HEK293 (cell line): ENCODE results near the gene PDE10A.

Source experiments
- CTCF ChIA-PET: fragments of 350-600 bp; formaldehyde crosslinking; extraction: SDS; loops from one replicate; lab custom pipeline; 2021; ENCODE audit warnings: antibody characterized with exemption; lab: Yijun Ruan, JAX
- POLR2A ChIA-PET: fragments of 300-600 bp; formaldehyde crosslinking; extraction: SDS; loops from one replicate; lab custom pipeline; 2020; ENCODE audit warnings: antibody characterized with exemption, inconsistent platforms; lab: Yijun Ruan, JAX
- H3K27ac ChIP-seq: fragments of 200-500 bp; sonication (Bioruptor generic); 2 replicates; pipeline ENCODE4 v1.5.1; 2014; ENCODE audit warnings: low read depth, low read length, control low read depth, inconsistent platforms; ENCODE audit errors: extremely low read depth
- H3K36me3 ChIP-seq, 2 experiments: fragments of 200-500 bp in 1 of 2; sonication (Bioruptor generic) in 1 of 2; 1 replicate in 1 of 2; 2 replicates in 1 of 2; pipeline ENCODE4 v1.5.1; 2014 to 2017; ENCODE audit warnings: inconsistent platforms in 2 of 2, low read length in 2 of 2; ENCODE audit not compliant: control insufficient read depth in 2 of 2, insufficient read depth in 1 of 2
- H3K4me1 ChIP-seq: fragments of 200-500 bp; sonication (Bioruptor generic); 2 replicates; pipeline ENCODE4 v1.5.1; 2014; ENCODE audit warnings: mild to moderate bottlenecking, low read length, inconsistent platforms; ENCODE audit not compliant: control insufficient read depth, insufficient read depth
- H3K4me3 ChIP-seq: 2 replicates; pipeline ENCODE4 v1.5.1; 2011; ENCODE audit warnings: low read depth, mild to moderate bottlenecking, control low read depth, low read length, moderate library complexity
- H3K9me3 ChIP-seq: fragments of 200-500 bp; sonication (Bioruptor generic); 2 replicates; pipeline ENCODE4 v1.5.1; 2014; ENCODE audit warnings: low read depth, low read length, inconsistent platforms; ENCODE audit not compliant: control insufficient read depth, insufficient read depth
- BCL11B ChIP-seq: fragments of 450-650 bp; formaldehyde crosslinking; IDR thresholded peaks from 2 replicates; pipeline ENCODE4 v1.5.1; 2016; ENCODE audit warnings: low read depth, missing biosample characterization, missing genetic modification characterization
- HIC1 ChIP-seq: fragments of 450-650 bp; formaldehyde crosslinking; IDR thresholded peaks from 2 replicates; pipeline ENCODE4 v1.5.1; 2016; ENCODE audit warnings: missing biosample characterization, missing genetic modification characterization
- KLF1 ChIP-seq: fragments of 450-650 bp; formaldehyde crosslinking; IDR thresholded peaks from 2 replicates; pipeline ENCODE4 v1.5.1; 2016; ENCODE audit warnings: missing biosample characterization, missing genetic modification characterization
- SALL2 ChIP-seq: fragments of 450-650 bp; formaldehyde crosslinking; IDR thresholded peaks from 2 replicates; pipeline ENCODE4 v1.5.0; 2017; ENCODE audit warnings: missing biosample characterization, mild to moderate bottlenecking, missing genetic modification characterization, borderline replicate concordance
- SCRT1 ChIP-seq: fragments of 450-650 bp; formaldehyde crosslinking; IDR thresholded peaks from 2 replicates; pipeline ENCODE4 v1.5.1; 2016; ENCODE audit warnings: missing biosample characterization, missing genetic modification characterization, borderline replicate concordance
- WT1 ChIP-seq: fragments of 450-650 bp; formaldehyde crosslinking; IDR thresholded peaks from 2 replicates; pipeline ENCODE4 v1.5.1; 2016; ENCODE audit warnings: missing biosample characterization, missing genetic modification characterization
- ZBTB20 ChIP-seq: fragments of 450-650 bp; formaldehyde crosslinking; IDR thresholded peaks from 2 replicates; pipeline ENCODE4 v1.5.1; 2016; ENCODE audit warnings: missing biosample characterization, missing genetic modification characterization
- ZFHX2 ChIP-seq: fragments of 450-650 bp; formaldehyde crosslinking; conservative IDR thresholded peaks from 2 replicates; pipeline ENCODE4 v1.5.1; 2016; ENCODE audit warnings: missing biosample characterization, missing genetic modification characterization
- ZNF121 ChIP-seq: fragments of 450-650 bp; formaldehyde crosslinking; IDR thresholded peaks from 2 replicates; pipeline ENCODE4 v1.5.1; 2016; ENCODE audit warnings: missing biosample characterization, missing genetic modification characterization
- ZNF157 ChIP-seq: fragments of 450-650 bp; formaldehyde crosslinking; IDR thresholded peaks from 2 replicates; pipeline ENCODE4 v1.5.1; 2016; ENCODE audit warnings: missing biosample characterization, missing genetic modification characterization
- ZNF175 ChIP-seq: fragments of 450-650 bp; formaldehyde crosslinking; IDR thresholded peaks from 2 replicates; pipeline ENCODE4 v1.5.1; 2016; ENCODE audit warnings: missing biosample characterization, missing genetic modification characterization
- ZNF221 ChIP-seq: fragments of 450-650 bp; formaldehyde crosslinking; IDR thresholded peaks from 2 replicates; pipeline ENCODE4 v1.5.1; 2017; ENCODE audit warnings: missing biosample characterization, missing genetic modification characterization, borderline replicate concordance
- ZNF223 ChIP-seq: fragments of 450-650 bp; formaldehyde crosslinking; IDR thresholded peaks from 2 replicates; pipeline ENCODE4 v1.5.1; 2016; ENCODE audit warnings: missing biosample characterization, missing genetic modification characterization
- ZNF324 ChIP-seq: fragments of 450-650 bp; formaldehyde crosslinking; IDR thresholded peaks from 2 replicates; pipeline ENCODE4 v1.5.1; 2016; ENCODE audit warnings: missing biosample characterization, missing genetic modification characterization
- ZNF341 ChIP-seq: fragments of 450-650 bp; formaldehyde crosslinking; IDR thresholded peaks from 2 replicates; pipeline ENCODE4; 2016; ENCODE audit warnings: low read depth, missing biosample characterization, missing genetic modification characterization
- ZNF426 ChIP-seq: fragments of 450-650 bp; formaldehyde crosslinking; IDR thresholded peaks from 2 replicates; pipeline ENCODE4 v1.5.1; 2017; ENCODE audit warnings: missing biosample characterization, missing genetic modification characterization, mild to moderate bottlenecking, inconsistent platforms, moderate library complexity
- ZNF433 ChIP-seq: fragments of 450-650 bp; formaldehyde crosslinking; IDR thresholded peaks from 2 replicates; pipeline ENCODE4 v1.5.1; 2016; ENCODE audit warnings: missing biosample characterization, missing genetic modification characterization, low read depth
- ZNF488 ChIP-seq: fragments of 450-650 bp; formaldehyde crosslinking; IDR thresholded peaks from 2 replicates; pipeline ENCODE4 v1.5.1; 2016; ENCODE audit warnings: missing biosample characterization, missing genetic modification characterization
- ZNF549 ChIP-seq: fragments of 450-650 bp; IDR thresholded peaks from 2 replicates; pipeline ENCODE4 v1.5.1; 2018; ENCODE audit warnings: missing biosample characterization, missing genetic modification characterization, mild to moderate bottlenecking, inconsistent platforms, moderate library complexity
- ZNF600 ChIP-seq: fragments of 450-650 bp; formaldehyde crosslinking; IDR thresholded peaks from 2 replicates; pipeline ENCODE4 v1.5.1; 2016; ENCODE audit warnings: missing biosample characterization, missing genetic modification characterization
- ZNF626 ChIP-seq: fragments of 450-650 bp; sonication (Bioruptor Pico); formaldehyde crosslinking; IDR thresholded peaks from 2 replicates; pipeline ENCODE4 v1.5.1; 2018; ENCODE audit warnings: missing biosample characterization, missing genetic modification characterization, inconsistent platforms
- ZNF645 ChIP-seq: fragments of 450-650 bp; formaldehyde crosslinking; IDR thresholded peaks from 2 replicates; pipeline ENCODE4; 2016; ENCODE audit warnings: missing biosample characterization, missing genetic modification characterization
- ZNF692 ChIP-seq: fragments of 450-650 bp; formaldehyde crosslinking; IDR thresholded peaks from 2 replicates; pipeline ENCODE4 v1.5.1; 2016; ENCODE audit warnings: missing biosample characterization, missing genetic modification characterization
- ZNF776 ChIP-seq: fragments of 450-650 bp; formaldehyde crosslinking; IDR thresholded peaks from 2 replicates; pipeline ENCODE4 v1.5.0; 2017; ENCODE audit warnings: missing biosample characterization, missing genetic modification characterization, borderline replicate concordance
- ZNF777 ChIP-seq: fragments of 450-650 bp; formaldehyde crosslinking; IDR thresholded peaks from 2 replicates; pipeline ENCODE4 v1.5.1; 2017; ENCODE audit warnings: missing biosample characterization, missing genetic modification characterization, borderline replicate concordance

PDE10A gene

GRCh38 chr6:165579151-165579550 lies 83.9 kb downstream of the PDE10A start:
- H3K4me3 ChIP-seq: no peak overlapping the region
- TF ChIP-seq ZNF626 (tag by site-specific recombination) (no peak), ZFHX2 (tag by site-specific recombination) (no peak), ZNF549 (tag by site-specific recombination) (0 out of 2 replicates have a peak, but pooled peaks have one; percentile 15), ZNF488 (tag by site-specific recombination) (no peak), HIC1 (tag by site-specific recombination) (no peak), SALL2 (tag by site-specific recombination) (no peak)
- no peaks in the 10 kb centered on the region for H3K36me3 ChIP-seq
- no peak overlapping the region for H3K27ac ChIP-seq
- no peaks in the 10 kb centered on the region for H3K9me3 ChIP-seq
- CTCF ChIA-PET: no interaction called here
- POLR2A ChIA-PET: no interaction called here
- peaks cover 12% of the 10 kb centered on the region for H3K4me1 ChIP-seq

GRCh38 chr6:165577556-165577955 lies 85.5 kb downstream of the PDE10A start:
- H3K9me3 ChIP-seq: no peaks in the 10 kb centered on the region
- ChIA-PET CTCF (interaction anchor here (0.5 to 0.6 kb wide), 2 partner anchors 13 to 297 kb away, joined by 3 to 6 read pairs; no protein-coding TSS in a partner anchor), POLR2A (interaction anchor here (0.6 kb wide), 1 partner anchor 1761 kb away, joined by 6 read pairs; no protein-coding TSS in a partner anchor)
- H3K4me3 ChIP-seq: no peak overlapping the region
- no peaks in the 10 kb centered on the region for H3K36me3 ChIP-seq
- H3K27ac ChIP-seq: no peak overlapping the region
- H3K4me1 ChIP-seq: peaks cover 22% of the 10 kb centered on the region
- no peak for TF ChIP-seq ZNF433 (tag by site-specific recombination)
- TF ChIP-seq ZNF426 (tag by site-specific recombination): no peak
- TF ChIP-seq ZNF223 (tag by site-specific recombination): no peak

- no peak overlapping the region for H3K4me3 ChIP-seq
- H3K4me1 ChIP-seq: peaks cover 28% of the 10 kb centered on the region
- H3K9me3 ChIP-seq: no peaks in the 10 kb centered on the region
- ChIA-PET POLR2A (no interaction called here), CTCF (interaction anchor here (0.8 kb wide), 1 partner anchor 10 kb away, joined by 3 read pairs; no protein-coding TSS in a partner anchor)
- no peaks in the 10 kb centered on the region for H3K36me3 ChIP-seq
- no peak overlapping the region for H3K27ac ChIP-seq
- 0 out of 2 replicates have a peak, but pooled peaks have one; percentile 0 for TF ChIP-seq ZBTB20 (tag by site-specific recombination)
- 0 out of 2 replicates have a peak, but pooled peaks have one; percentile 6 for TF ChIP-seq ZNF324
- TF ChIP-seq ZNF157: no peak
- no peak for TF ChIP-seq ZNF645 (tag by site-specific recombination)
- TF ChIP-seq BCL11B (tag by site-specific recombination): no peak
- TF ChIP-seq ZNF341: no peak
- TF ChIP-seq ZNF776 (tag by site-specific recombination): no peak
- TF ChIP-seq ZNF600 (tag by site-specific recombination): peak; percentile 80; the same call in 1 of the 2 replicates
- TF ChIP-seq ZNF121 (tag by site-specific recombination): no peak
- TF ChIP-seq ZNF549 (tag by site-specific recombination): no peak
- TF ChIP-seq ZNF777 (tag by site-specific recombination): no peak
- no peak for TF ChIP-seq ZNF221 (tag by site-specific recombination)
- TF ChIP-seq ZNF175: no peak
- TF ChIP-seq ZNF692 (tag by site-specific recombination): 0 out of 2 replicates have a peak, but pooled peaks have one; percentile 45
- TF ChIP-seq SCRT1 (tag by site-specific recombination): no peak
- TF ChIP-seq WT1 (tag by site-specific recombination): no peak
- no peak for TF ChIP-seq KLF1
These were observed 87.9 kb downstream of the PDE10A start for GRCh38 chr6:165575158-165575549.
